NCI-H774 (cell line): ENCODE results near the gene BABAM2.
"Not testable (repeated sequence)": the region's sequence is repeated elsewhere in the genome, so short reads cannot be mapped to it uniquely, and the experiment has no call there.

Source experiments
- DNase-seq: peaks from one replicate; lab custom pipeline; 2025; lab: John Stamatoyannopoulos, UW

The BABAM2 gene

GRCh38 chr2:27952070-27952469 lies 61.5 kb downstream of the BABAM2 start:
- DNase-seq, result no peak

GRCh38 chr2:27953077-27953476 lies 62.5 kb downstream of the BABAM2 start:
- no peak for DNase-seq

GRCh38 chr2:27954221-27954673 lies 63.7 kb downstream of the BABAM2 start:
- no peak for DNase-seq

- DNase-seq, result no peak
Observed at GRCh38 chr2:27954771-27955383, 64.3 kb downstream of the BABAM2 start.

GRCh38 chr2:27955384-27956161 lies 65.0 kb downstream of the BABAM2 start:
- no peak for DNase-seq

DNA sequence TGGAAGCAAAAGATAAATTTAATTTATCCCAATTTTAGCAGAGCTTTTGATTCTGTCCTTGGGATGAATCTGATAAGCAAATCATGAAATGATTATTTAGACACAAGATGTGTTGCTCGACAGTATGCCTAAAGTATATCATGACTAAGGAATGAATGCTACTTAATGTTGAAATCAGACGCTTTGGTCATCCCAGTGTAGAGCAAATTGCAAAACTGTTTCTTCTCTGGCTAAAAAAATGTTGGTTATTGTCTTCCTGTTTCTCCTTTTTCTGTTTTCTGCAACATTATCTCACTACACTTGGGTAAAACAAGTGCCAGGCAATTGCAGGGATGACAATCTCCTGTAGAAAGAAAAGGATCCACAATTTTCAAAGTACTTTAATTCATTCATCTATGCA lies 66.4 kb downstream of the BABAM2 start:
- no peak for DNase-seq

GRCh38 chr2:27958711-27959378 lies 68.3 kb downstream of the BABAM2 start:
- no peak for DNase-seq

DNA sequence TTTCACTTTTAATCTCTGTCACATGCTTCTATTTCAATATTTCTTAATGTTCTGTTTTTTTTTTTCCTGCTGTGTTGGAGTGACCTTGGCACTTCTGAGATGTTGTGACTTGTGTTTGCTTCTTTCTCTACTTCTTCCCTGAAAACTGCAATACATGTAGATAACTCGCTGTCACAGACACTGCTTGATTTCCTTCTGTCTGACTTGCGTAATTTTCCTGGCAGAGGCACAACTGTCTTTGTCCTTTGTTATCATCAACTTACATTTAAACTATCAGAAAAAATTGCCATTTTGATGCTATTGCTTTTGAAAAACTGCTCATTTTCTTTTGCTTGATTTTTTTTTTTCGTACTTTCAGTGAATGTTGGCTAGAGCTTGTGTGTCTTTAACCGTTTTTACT lies 69.0 kb downstream of the BABAM2 start:
- no peak for DNase-seq

DNA sequence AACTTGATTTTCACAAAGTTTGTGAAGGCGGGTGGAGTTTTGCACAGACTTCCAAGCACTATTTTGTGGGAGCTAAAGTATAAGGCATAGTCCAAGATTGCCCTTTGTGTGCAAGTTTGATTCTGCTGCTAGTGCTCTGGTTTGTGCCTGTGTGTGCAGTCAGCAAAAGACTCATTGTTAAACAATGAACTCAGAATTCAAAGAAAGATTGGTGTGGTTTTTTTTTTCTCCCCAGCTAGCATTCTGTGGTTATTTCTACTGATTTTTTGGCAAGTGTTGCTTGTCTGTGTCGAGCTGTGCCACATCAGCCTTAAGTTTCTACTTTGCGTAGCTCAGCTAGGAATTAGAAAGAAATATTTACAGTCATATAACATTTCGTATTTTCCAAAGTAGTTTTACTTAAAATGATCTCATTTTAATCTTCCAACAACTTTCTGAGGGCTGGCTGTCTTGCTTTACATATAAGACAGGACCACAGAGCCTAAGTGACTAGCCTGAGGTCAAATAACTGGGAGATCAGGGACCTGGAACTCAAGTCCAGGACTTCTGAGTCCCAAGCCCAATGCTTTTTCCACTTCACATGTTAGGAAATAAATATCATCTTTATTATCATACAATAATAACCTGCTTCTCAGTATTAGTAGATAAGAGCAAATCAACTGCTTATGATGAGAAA lies 69.8 kb downstream of the BABAM2 start:
- no peak for DNase-seq

- no peak for DNase-seq
Observed at GRCh38 chr2:27962006-27962405, 71.5 kb downstream of the BABAM2 start.

- no peak for DNase-seq
Observed at GRCh38 chr2:27963472-27963871, 72.9 kb downstream of the BABAM2 start.

DNA sequence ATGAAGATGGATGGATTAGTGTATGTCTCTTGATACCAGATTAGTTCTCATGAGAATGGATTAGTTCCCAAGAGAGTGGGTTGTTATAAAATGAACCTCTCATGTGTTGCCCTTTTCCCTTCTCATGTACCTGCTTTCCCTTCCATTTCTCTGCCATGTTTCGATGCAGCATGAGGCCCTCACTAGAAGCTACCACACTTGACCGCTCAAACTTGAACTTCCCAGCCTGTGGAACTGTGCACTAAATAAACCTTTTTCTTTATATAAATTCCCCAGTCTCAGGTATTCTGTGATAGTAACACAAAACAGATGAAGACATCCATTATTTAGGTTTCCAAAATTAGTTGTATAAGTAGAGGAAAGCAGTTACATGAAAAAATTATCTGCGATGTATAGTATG lies 73.5 kb downstream of the BABAM2 start:
- DNase-seq, result no peak

GRCh38 chr2:27965841-27966240 lies 75.3 kb downstream of the BABAM2 start:
- DNase-seq, result no peak

- no peak for DNase-seq
Observed at GRCh38 chr2:27966466-27966865, 75.9 kb downstream of the BABAM2 start.

- DNase-seq, result no peak
Observed at GRCh38 chr2:27967076-27967475, 76.5 kb downstream of the BABAM2 start.

GRCh38 chr2:27968045-27968444 lies 77.5 kb downstream of the BABAM2 start:
- not testable (repeated sequence) for DNase-seq

DNA sequence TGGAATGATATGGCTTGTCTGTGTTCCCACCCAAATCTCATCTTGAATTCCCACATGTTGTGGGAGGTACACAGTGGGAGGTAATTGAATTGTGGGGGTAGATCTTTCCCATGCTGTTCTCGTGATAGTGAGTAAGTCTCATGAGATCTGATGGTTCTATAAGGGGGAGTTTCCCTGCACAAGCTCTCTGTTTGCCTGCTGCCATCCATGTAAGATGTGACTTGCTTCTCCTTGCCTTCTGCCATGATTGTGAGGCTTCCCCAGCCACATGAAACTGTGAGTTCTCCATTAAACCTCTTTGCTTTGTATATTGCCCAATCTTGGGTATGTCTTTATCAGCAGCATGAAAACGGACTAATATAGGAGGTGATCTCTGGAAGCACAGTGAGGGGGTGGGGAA lies 78.4 kb downstream of the BABAM2 start:
- not testable (repeated sequence) for DNase-seq

- no peak for DNase-seq
Observed at GRCh38 chr2:27972311-27972710, 81.8 kb downstream of the BABAM2 start.

GRCh38 chr2:27973592-27973991 lies 83.1 kb downstream of the BABAM2 start:
- no peak for DNase-seq

- no peak for DNase-seq
Observed at GRCh38 chr2:27976308-27976707, 85.8 kb downstream of the BABAM2 start.

GRCh38 chr2:27977731-27978312 lies 87.3 kb downstream of the BABAM2 start:
- no peak for DNase-seq

DNA sequence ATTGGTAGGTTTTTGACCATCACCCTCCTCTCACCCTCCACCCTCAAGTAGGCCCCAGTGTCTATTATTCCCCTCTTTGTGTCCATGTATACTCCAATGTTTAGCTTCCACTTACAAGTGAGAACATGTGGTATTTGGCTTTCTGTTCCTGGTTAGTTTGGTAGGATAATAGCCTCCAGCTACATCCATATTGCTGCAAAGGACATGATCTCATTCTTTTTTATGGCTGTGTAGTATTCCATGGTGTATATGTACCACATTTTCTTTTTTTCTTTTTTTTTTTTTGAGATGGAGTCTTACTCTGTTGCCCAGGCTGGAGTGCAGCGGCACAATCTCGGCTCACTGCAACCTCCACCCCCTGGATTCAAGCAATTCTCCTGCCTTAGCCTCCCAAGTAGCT lies 88.2 kb downstream of the BABAM2 start:
- not testable (repeated sequence) for DNase-seq
